SJSA1 (cell line): Measurements from ENCODE around the gene SELENON. TPM values are rescaled to one million over a fixed set of nuclear protein-coding genes. Genes with fewer than 3 reads are reported as not detected.

ENCODE experiments used
- total RNA-seq: library from RNA; depleted of rRNA; stranded (reverse); fragments of >200 nt; shearing (Covaris generic); gene quantifications from 2 replicates; pipeline ENCODE4 v1.2.3, GENCODE V29; 2014; rRNA removed

The SELENON gene
- total RNA-seq, 1 experiment from 2014 or later: 26.0 TPM

Other genes with a start within 250 kb of the SELENON start
- gene MAN1C1, start 183.4 kb upstream of the SELENON start, total RNA-seq: not detected in 2 replicates
- 48.9 and 51.6 TPM in 2 replicates for gene MTFR1L, start 19.8 kb downstream of the SELENON start, total RNA-seq
- 5.9 and 9.5 TPM in 2 replicates for gene AUNIP, start 59.3 kb downstream of the SELENON start, total RNA-seq
- 2.9 and 3.1 TPM in 2 replicates for gene PAQR7, start 75.5 kb downstream of the SELENON start, total RNA-seq
- gene STMN1, start 106.2 kb downstream of the SELENON start, total RNA-seq: 325 and 537 TPM in 2 replicates
- gene PAFAH2, start 197.9 kb downstream of the SELENON start, total RNA-seq: 7.5 and 7.9 TPM in 2 replicates
- gene EXTL1, start 221.6 kb downstream of the SELENON start, total RNA-seq: 0.08 TPM in 1 of 2 replicates, not detected in the other
- gene SLC30A2, start 245.9 kb downstream of the SELENON start, total RNA-seq: not detected in 2 replicates